OCI-LY1 (cell line): ENCODE data around the gene PTPN4.

ENCODE experiments used
- EZH2 ChIP-seq: fragments of 200-600 bp; sonication (generic), shearing (Covaris generic); IDR thresholded peaks from 2 replicates; pipeline ENCODE4 v1.8.0; 2017; ENCODE audit warnings: borderline replicate concordance, mixed run types, mild to moderate bottlenecking, antibody characterized with exemption, low read length, moderate library complexity, mixed read lengths
- TF ChIP-seq, protein P1 (sequence below): fragments of 200-600 bp; sonication (generic), shearing (Covaris generic); IDR thresholded peaks from 2 replicates; pipeline ENCODE4 v1.5.1; 2017; ENCODE audit warnings: mild to moderate bottlenecking, antibody characterized with exemption, low read length, moderate library complexity, mixed read lengths

- TF ChIP-seq, protein P1, sequence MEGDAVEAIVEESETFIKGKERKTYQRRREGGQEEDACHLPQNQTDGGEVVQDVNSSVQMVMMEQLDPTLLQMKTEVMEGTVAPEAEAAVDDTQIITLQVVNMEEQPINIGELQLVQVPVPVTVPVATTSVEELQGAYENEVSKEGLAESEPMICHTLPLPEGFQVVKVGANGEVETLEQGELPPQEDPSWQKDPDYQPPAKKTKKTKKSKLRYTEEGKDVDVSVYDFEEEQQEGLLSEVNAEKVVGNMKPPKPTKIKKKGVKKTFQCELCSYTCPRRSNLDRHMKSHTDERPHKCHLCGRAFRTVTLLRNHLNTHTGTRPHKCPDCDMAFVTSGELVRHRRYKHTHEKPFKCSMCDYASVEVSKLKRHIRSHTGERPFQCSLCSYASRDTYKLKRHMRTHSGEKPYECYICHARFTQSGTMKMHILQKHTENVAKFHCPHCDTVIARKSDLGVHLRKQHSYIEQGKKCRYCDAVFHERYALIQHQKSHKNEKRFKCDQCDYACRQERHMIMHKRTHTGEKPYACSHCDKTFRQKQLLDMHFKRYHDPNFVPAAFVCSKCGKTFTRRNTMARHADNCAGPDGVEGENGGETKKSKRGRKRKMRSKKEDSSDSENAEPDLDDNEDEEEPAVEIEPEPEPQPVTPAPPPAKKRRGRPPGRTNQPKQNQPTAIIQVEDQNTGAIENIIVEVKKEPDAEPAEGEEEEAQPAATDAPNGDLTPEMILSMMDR, result no peak
- no peak for TF ChIP-seq EZH2
Observed at GRCh38 chr2:119857742-119858141, 98.0 kb downstream of the PTPN4 start.
